ENCODE measurements around the gene SERINC5. TPM values are rescaled to one million over a fixed set of nuclear protein-coding genes. Genes with fewer than 3 reads are reported as not detected.
A peak's percentile ranks its signal among the peaks of the same experiment; 100 is the strongest.

Gene SERINC5
- total and polyA plus RNA-seq, 9 donors, result 13.1 to 23.5 (median 16.7) TPM

- no CpG with 5 or more reads among the region's 2 CpGs for WGBS (ENCODE audit: insufficient coverage)
- Histone ChIP-seq H3K27me3 (ENCODE audit: control insufficient read depth, insufficient read depth, low read length) (peaks cover 4% of the 10 kb centered on the region), H3K4me1 (ENCODE audit: control insufficient read depth, insufficient read depth, low read length) (peaks cover 14% of the 10 kb centered on the region), H3K4me3 (ENCODE audit: low read length) (no peak overlapping the region), H3K36me3 (ENCODE audit: control insufficient read depth, insufficient read depth, low read length) (no peaks in the 10 kb centered on the region), H3K9me3 (replicated peaks; ENCODE audit: control insufficient read depth, low read depth, low read length) (no peaks in the 10 kb centered on the region), H3K27ac (ENCODE audit: low read length) (no peak overlapping the region)
- no peak for DNase-seq
Observed at GRCh38 chr5:80217667-80218066, 38.2 kb downstream of the SERINC5 start.

- no CpG with 5 or more reads among the region's 12 CpGs for WGBS (ENCODE audit: insufficient coverage)
- Histone ChIP-seq H3K36me3 (ENCODE audit: control insufficient read depth, insufficient read depth, low read length) (no peaks in the 10 kb centered on the region), H3K4me1 (ENCODE audit: control insufficient read depth, insufficient read depth, low read length) (peaks cover 14% of the 10 kb centered on the region), H3K9me3 (replicated peaks; ENCODE audit: control insufficient read depth, low read depth, low read length) (no peaks in the 10 kb centered on the region), H3K27ac (ENCODE audit: low read length) (peak overlapping the region; percentile 31), H3K27me3 (ENCODE audit: control insufficient read depth, insufficient read depth, low read length) (peaks cover 4% of the 10 kb centered on the region), H3K4me3 (ENCODE audit: low read length) (no peak overlapping the region)
- peak; percentile 73 for DNase-seq
Observed at GRCh38 chr5:80216753-80217596, 38.9 kb downstream of the SERINC5 start.

- Histone ChIP-seq H3K9me3 (replicated peaks; ENCODE audit: control insufficient read depth, low read depth, low read length) (no peaks in the 10 kb centered on the region), H3K27ac (ENCODE audit: low read length) (no peak overlapping the region), H3K4me3 (ENCODE audit: low read length) (no peak overlapping the region), H3K36me3 (ENCODE audit: control insufficient read depth, insufficient read depth, low read length) (no peaks in the 10 kb centered on the region), H3K4me1 (ENCODE audit: control insufficient read depth, insufficient read depth, low read length) (peaks cover 14% of the 10 kb centered on the region), H3K27me3 (ENCODE audit: control insufficient read depth, insufficient read depth, low read length) (peaks cover 4% of the 10 kb centered on the region)
- WGBS (ENCODE audit: insufficient coverage), result 74% methylated on average over 3 of the region's 8 CpGs
- DNase-seq, result no peak
Observed at GRCh38 chr5:80216096-80216495, 39.8 kb downstream of the SERINC5 start.

GRCh38 chr5:80215523-80215922 is 40.3 kb downstream of the SERINC5 start:
- peaks cover 8% of the 10 kb centered on the region for H3K4me1 ChIP-seq (ENCODE audit: control insufficient read depth, insufficient read depth, low read length)
- no peak for DNase-seq
- 0% methylated on average over 1 of the region's 4 CpGs for WGBS (ENCODE audit: insufficient coverage)
- H3K36me3 ChIP-seq (ENCODE audit: control insufficient read depth, insufficient read depth, low read length), result no peaks in the 10 kb centered on the region
- no peaks in the 10 kb centered on the region for H3K9me3 ChIP-seq (replicated peaks; ENCODE audit: control insufficient read depth, low read depth, low read length)
- no peak overlapping the region for H3K4me3 ChIP-seq (ENCODE audit: low read length)
- H3K27ac ChIP-seq (ENCODE audit: low read length), result no peak overlapping the region
- H3K27me3 ChIP-seq (ENCODE audit: control insufficient read depth, insufficient read depth, low read length), result peaks cover 4% of the 10 kb centered on the region

GRCh38 chr5:80213466-80213865 is 42.4 kb downstream of the SERINC5 start:
- no peak overlapping the region for H3K27ac ChIP-seq (ENCODE audit: low read length)
- H3K4me1 ChIP-seq (ENCODE audit: control insufficient read depth, insufficient read depth, low read length), result peaks cover 3% of the 10 kb centered on the region
- WGBS (ENCODE audit: insufficient coverage), result 72% methylated on average over 3 of the region's 3 CpGs
- no peak for DNase-seq
- H3K27me3 ChIP-seq (ENCODE audit: control insufficient read depth, insufficient read depth, low read length), result peaks cover 4% of the 10 kb centered on the region
- no peak overlapping the region for H3K4me3 ChIP-seq (ENCODE audit: low read length)
- no peaks in the 10 kb centered on the region for H3K9me3 ChIP-seq (replicated peaks; ENCODE audit: control insufficient read depth, low read depth, low read length)
- no peaks in the 10 kb centered on the region for H3K36me3 ChIP-seq (ENCODE audit: control insufficient read depth, insufficient read depth, low read length)

GRCh38 chr5:80212171-80212667 is 43.6 kb downstream of the SERINC5 start:
- no peak overlapping the region for H3K4me3 ChIP-seq (ENCODE audit: low read length)
- H3K4me1 ChIP-seq (ENCODE audit: control insufficient read depth, insufficient read depth, low read length), result peaks cover 1% of the 10 kb centered on the region
- no peaks in the 10 kb centered on the region for H3K36me3 ChIP-seq (ENCODE audit: control insufficient read depth, insufficient read depth, low read length)
- no peak for DNase-seq
- H3K9me3 ChIP-seq (replicated peaks; ENCODE audit: control insufficient read depth, low read depth, low read length), result no peaks in the 10 kb centered on the region
- H3K27ac ChIP-seq (ENCODE audit: low read length), result no peak overlapping the region
- H3K27me3 ChIP-seq (ENCODE audit: control insufficient read depth, insufficient read depth, low read length), result peaks cover 4% of the 10 kb centered on the region
- 100% methylated on average over 1 of the region's 2 CpGs for WGBS (ENCODE audit: insufficient coverage)

GRCh38 chr5:80211327-80211726 is 44.5 kb downstream of the SERINC5 start:
- DNase-seq, result no peak
- no peaks in the 10 kb centered on the region for H3K36me3 ChIP-seq (ENCODE audit: control insufficient read depth, insufficient read depth, low read length)
- H3K27me3 ChIP-seq (ENCODE audit: control insufficient read depth, insufficient read depth, low read length), result peaks cover 4% of the 10 kb centered on the region
- H3K9me3 ChIP-seq (replicated peaks; ENCODE audit: control insufficient read depth, low read depth, low read length), result no peaks in the 10 kb centered on the region
- 79% methylated on average over 4 of the region's 4 CpGs for WGBS (ENCODE audit: insufficient coverage)
- no peak overlapping the region for H3K27ac ChIP-seq (ENCODE audit: low read length)
- H3K4me3 ChIP-seq (ENCODE audit: low read length), result no peak overlapping the region
- no peaks in the 10 kb centered on the region for H3K4me1 ChIP-seq (ENCODE audit: control insufficient read depth, insufficient read depth, low read length)

- H3K4me3 ChIP-seq (ENCODE audit: low read length), result no peak overlapping the region
- H3K27me3 ChIP-seq (ENCODE audit: control insufficient read depth, insufficient read depth, low read length), result no peaks in the 10 kb centered on the region
- no peak overlapping the region for H3K27ac ChIP-seq (ENCODE audit: low read length)
- no peaks in the 10 kb centered on the region for H3K36me3 ChIP-seq (ENCODE audit: control insufficient read depth, insufficient read depth, low read length)
- H3K9me3 ChIP-seq (replicated peaks; ENCODE audit: control insufficient read depth, low read depth, low read length), result no peaks in the 10 kb centered on the region
- no peak for DNase-seq
- H3K4me1 ChIP-seq (ENCODE audit: control insufficient read depth, insufficient read depth, low read length), result no peaks in the 10 kb centered on the region
- no CpG with 5 or more reads among the region's 6 CpGs for WGBS (ENCODE audit: insufficient coverage)
Observed at GRCh38 chr5:80210014-80210413, 45.8 kb downstream of the SERINC5 start.

- no peaks in the 10 kb centered on the region for H3K27me3 ChIP-seq (ENCODE audit: control insufficient read depth, insufficient read depth, low read length)
- H3K27ac ChIP-seq (ENCODE audit: low read length), result no peak overlapping the region
- H3K9me3 ChIP-seq (replicated peaks; ENCODE audit: control insufficient read depth, low read depth, low read length), result no peaks in the 10 kb centered on the region
- no peak for DNase-seq
- H3K36me3 ChIP-seq (ENCODE audit: control insufficient read depth, insufficient read depth, low read length), result peaks cover 4% of the 10 kb centered on the region
- H3K4me3 ChIP-seq (ENCODE audit: low read length), result no peak overlapping the region
- no peaks in the 10 kb centered on the region for H3K4me1 ChIP-seq (ENCODE audit: control insufficient read depth, insufficient read depth, low read length)
- WGBS (ENCODE audit: insufficient coverage), result no CpG with 5 or more reads among the region's 4 CpGs
Observed at GRCh38 chr5:80208381-80208780, 47.5 kb downstream of the SERINC5 start.

- Histone ChIP-seq H3K9me3 (replicated peaks; ENCODE audit: control insufficient read depth, low read depth, low read length) (no peaks in the 10 kb centered on the region), H3K27me3 (ENCODE audit: control insufficient read depth, insufficient read depth, low read length) (no peaks in the 10 kb centered on the region), H3K4me3 (ENCODE audit: low read length) (no peak overlapping the region), H3K4me1 (ENCODE audit: control insufficient read depth, insufficient read depth, low read length) (no peaks in the 10 kb centered on the region), H3K27ac (ENCODE audit: low read length) (no peak overlapping the region), H3K36me3 (ENCODE audit: control insufficient read depth, insufficient read depth, low read length) (peaks cover 5% of the 10 kb centered on the region)
- WGBS (ENCODE audit: insufficient coverage), result 33% methylated on average over 1 of the region's 4 CpGs
- no peak for DNase-seq
Observed at GRCh38 chr5:80207832-80208231, 48.0 kb downstream of the SERINC5 start.

Data from muscle of leg (tissue), 11 donors.